Nephron (organoid): ENCODE results near the gene KIF26B.
A peak's percentile ranks its signal among the peaks of the same experiment; 100 is the strongest.

ENCODE experiments used
- H3K27ac Mint-ChIP-seq, 3 experiments: 2 replicates each; pipeline ENCODE4 v1.8.0; 2020; ENCODE audit warnings: mixed read lengths in 3 of 3, mild to moderate bottlenecking in 2 of 3, moderate library complexity in 1 of 3
- H3K27me3 Mint-ChIP-seq: 2 replicates; pipeline ENCODE4 v1.8.0; 2021; ENCODE audit warnings: low read depth, mild to moderate bottlenecking, moderate library complexity, mixed read lengths
- H3K36me3 Mint-ChIP-seq: 2 replicates; pipeline ENCODE4 v1.8.0; 2020; ENCODE audit warnings: low read depth, mixed read lengths
- H3K4me1 Mint-ChIP-seq: 2 replicates; pipeline ENCODE4 v1.8.0; 2020; ENCODE audit warnings: mixed read lengths
- H3K4me3 Mint-ChIP-seq, 3 experiments: 2 replicates each; pipeline ENCODE4 v1.8.0; 2020; ENCODE audit warnings: mild to moderate bottlenecking in 3 of 3, mixed read lengths in 3 of 3, moderate library complexity in 2 of 3
- H3K9me3 Mint-ChIP-seq: 2 replicates; pipeline ENCODE4 v1.8.0; 2020; ENCODE audit warnings: mixed read lengths
- CTCF ChIP-seq, 3 experiments: fragments of 200-600 bp; sonication (generic); IDR thresholded peaks; one replicate each; pipeline ENCODE4 v1.5.0; 2021; ENCODE audit warnings: antibody characterized with exemption in 3 of 3; ENCODE audit not compliant: unreplicated experiment in 3 of 3

KIF26B gene

GRCh38 chr1:245207056-245207638 is 52.4 kb downstream of the KIF26B start:
- peaks cover 47% of the 10 kb centered on the region for H3K36me3 Mint-ChIP-seq
- H3K4me3 Mint-ChIP-seq: no peak overlapping the region
- H3K27ac Mint-ChIP-seq: no peak overlapping the region
- H3K9me3 Mint-ChIP-seq: peaks cover 12% of the 10 kb centered on the region
- H3K4me1 Mint-ChIP-seq: peaks cover 5% of the 10 kb centered on the region
- H3K27me3 Mint-ChIP-seq: peaks cover 4% of the 10 kb centered on the region
- TF ChIP-seq CTCF (IDR thresholded peaks at IDR 0.05; ENCODE audit: unreplicated experiment in 3 of 3): no peak

GRCh38 chr1:245207801-245208200 is 53.0 kb downstream of the KIF26B start:
- H3K27me3 Mint-ChIP-seq: peaks cover 4% of the 10 kb centered on the region
- peaks cover 10% of the 10 kb centered on the region for H3K4me1 Mint-ChIP-seq
- no peak for TF ChIP-seq CTCF (IDR thresholded peaks at IDR 0.05; ENCODE audit: unreplicated experiment in 3 of 3)
- no peak overlapping the region for H3K4me3 Mint-ChIP-seq
- H3K9me3 Mint-ChIP-seq: peaks cover 12% of the 10 kb centered on the region
- H3K27ac Mint-ChIP-seq: no peak overlapping the region
- H3K36me3 Mint-ChIP-seq: peaks cover 49% of the 10 kb centered on the region

- Mint-ChIP-seq H3K36me3 (peaks cover 47% of the 10 kb centered on the region), H3K4me3 (no peak overlapping the region), H3K9me3 (peaks cover 12% of the 10 kb centered on the region), H3K27me3 (no peaks in the 10 kb centered on the region), H3K4me1 (peaks cover 10% of the 10 kb centered on the region), H3K27ac (peak overlapping the region in 1 of 3 experiments; percentile 10)
- TF ChIP-seq CTCF (IDR thresholded peaks at IDR 0.05; ENCODE audit: unreplicated experiment in 3 of 3): no peak
Measured at GRCh38 chr1:245209658-245210435, 55.1 kb downstream of the KIF26B start.

DNA sequence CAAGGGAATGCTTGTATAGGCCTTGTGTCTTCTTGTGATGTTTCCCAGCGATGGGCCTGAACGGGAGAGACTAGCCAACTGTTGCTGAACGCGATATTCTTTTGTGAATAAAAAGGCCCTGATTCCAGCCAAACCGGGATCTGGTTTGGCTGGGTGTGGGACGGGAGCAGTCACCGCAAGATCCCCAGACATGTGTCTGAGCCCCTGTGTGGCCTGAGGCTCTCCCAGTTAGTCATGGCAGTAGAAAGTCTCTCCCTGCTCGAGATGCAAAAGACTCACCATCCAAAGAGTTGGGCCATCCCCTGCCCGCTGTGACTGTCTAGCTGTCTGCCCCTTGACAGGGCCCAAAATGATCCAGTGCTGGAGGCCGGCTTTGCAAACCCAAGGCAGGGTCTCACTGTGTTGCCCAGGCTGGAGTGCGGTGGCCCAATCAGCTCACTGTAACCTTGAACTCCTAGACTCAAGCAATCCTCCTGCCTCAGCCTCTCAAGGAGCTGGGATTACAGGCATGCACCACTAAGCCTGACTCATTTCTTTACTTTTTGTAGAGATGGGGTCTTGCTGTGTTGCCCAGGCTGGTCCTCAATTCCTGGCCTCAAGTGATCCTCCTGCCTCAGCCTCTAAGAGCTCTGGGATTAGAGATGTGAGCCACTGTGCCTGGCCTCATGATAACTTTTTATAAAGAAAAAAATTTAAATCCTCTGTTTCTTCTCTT is 56.4 kb downstream of the KIF26B start:
- TF ChIP-seq CTCF (IDR thresholded peaks at IDR 0.05; ENCODE audit: unreplicated experiment in 3 of 3): no peak
- Mint-ChIP-seq H3K4me3 (no peak overlapping the region), H3K27me3 (no peaks in the 10 kb centered on the region), H3K36me3 (peaks cover 39% of the 10 kb centered on the region), H3K4me1 (peaks cover 11% of the 10 kb centered on the region), H3K27ac (no peak overlapping the region), H3K9me3 (peaks cover 11% of the 10 kb centered on the region)

- no peak for TF ChIP-seq CTCF (IDR thresholded peaks at IDR 0.05; ENCODE audit: unreplicated experiment in 3 of 3)
- Mint-ChIP-seq H3K9me3 (peaks cover 8% of the 10 kb centered on the region), H3K36me3 (peaks cover 33% of the 10 kb centered on the region), H3K4me3 (no peak overlapping the region), H3K4me1 (peaks cover 17% of the 10 kb centered on the region), H3K27ac (no peak overlapping the region), H3K27me3 (no peaks in the 10 kb centered on the region)
Measured at GRCh38 chr1:245211761-245212160, 57.0 kb downstream of the KIF26B start.
